ACC112 (cell line): Measurements from ENCODE around the gene GFRA4.

Experiments
- H2AFZ ChIP-seq: fragments of 200-600 bp; sonication (generic); one replicate; pipeline ENCODE4 v1.6.0; 2017; ENCODE audit warnings: antibody characterized with exemption, low read length; ENCODE audit not compliant: unreplicated experiment
- H3K27ac ChIP-seq: fragments of 200-600 bp; sonication (generic); 2 replicates; pipeline ENCODE4 v1.5.1; 2014; ENCODE audit warnings: low read depth, mild to moderate bottlenecking, antibody characterized with exemption, low read length, moderate library complexity
- H3K27me3 ChIP-seq: fragments of 200-600 bp; sonication (generic); 2 replicates; pipeline ENCODE4 v1.6.1; 2014; ENCODE audit warnings: mild to moderate bottlenecking, antibody characterized with exemption, low read length, moderate library complexity, mixed read lengths; ENCODE audit not compliant: insufficient read depth
- H3K36me3 ChIP-seq: fragments of 200-600 bp; sonication (generic); 2 replicates; pipeline ENCODE4 v1.6.1; 2016; ENCODE audit warnings: mild to moderate bottlenecking, antibody characterized with exemption, low read length, moderate library complexity, mixed read lengths; ENCODE audit not compliant: insufficient read depth
- H3K4me1 ChIP-seq: fragments of 200-600 bp; sonication (generic); one replicate; pipeline ENCODE4 v1.6.1; 2016; ENCODE audit warnings: low read length, mixed read lengths; ENCODE audit not compliant: insufficient read depth, unreplicated experiment, control insufficient read depth
- H3K4me3 ChIP-seq: fragments of 200-600 bp; sonication (generic); 2 replicates; pipeline ENCODE4 v1.5.1; 2014; ENCODE audit warnings: mild to moderate bottlenecking, low read depth, low read length
- H3K79me2 ChIP-seq: fragments of 200-600 bp; sonication (generic); one replicate; pipeline ENCODE4 v1.6.0; 2016; ENCODE audit warnings: low read length; ENCODE audit not compliant: control insufficient read depth, unreplicated experiment, insufficient read depth

The GFRA4 gene

GRCh38 chr20:3652221-3652620, 11.0 kb downstream of the GFRA4 start:
- Histone ChIP-seq H3K27ac (no peak overlapping the region), H3K4me1 (no peaks in the 10 kb centered on the region), H3K79me2 (no peaks in the 10 kb centered on the region), H3K4me3 (no peak overlapping the region), H3K36me3 (no peaks in the 10 kb centered on the region), H3K27me3 (no peaks in the 10 kb centered on the region), H2AFZ (no peak overlapping the region)

GRCh38 chr20:3651204-3651962, 11.8 kb downstream of the GFRA4 start:
- no peaks in the 10 kb centered on the region for H3K27me3 ChIP-seq
- no peak overlapping the region for H3K27ac ChIP-seq
- no peaks in the 10 kb centered on the region for H3K79me2 ChIP-seq
- H3K4me1 ChIP-seq = no peaks in the 10 kb centered on the region
- H3K36me3 ChIP-seq = no peaks in the 10 kb centered on the region
- no peak overlapping the region for H2AFZ ChIP-seq
- no peak overlapping the region for H3K4me3 ChIP-seq

GRCh38 chr20:3648951-3649350, 14.2 kb downstream of the GFRA4 start:
- Histone ChIP-seq H3K79me2 (no peaks in the 10 kb centered on the region), H3K36me3 (no peaks in the 10 kb centered on the region), H2AFZ (no peak overlapping the region), H3K27me3 (no peaks in the 10 kb centered on the region), H3K4me1 (no peaks in the 10 kb centered on the region), H3K27ac (no peak overlapping the region), H3K4me3 (no peak overlapping the region)

DNA sequence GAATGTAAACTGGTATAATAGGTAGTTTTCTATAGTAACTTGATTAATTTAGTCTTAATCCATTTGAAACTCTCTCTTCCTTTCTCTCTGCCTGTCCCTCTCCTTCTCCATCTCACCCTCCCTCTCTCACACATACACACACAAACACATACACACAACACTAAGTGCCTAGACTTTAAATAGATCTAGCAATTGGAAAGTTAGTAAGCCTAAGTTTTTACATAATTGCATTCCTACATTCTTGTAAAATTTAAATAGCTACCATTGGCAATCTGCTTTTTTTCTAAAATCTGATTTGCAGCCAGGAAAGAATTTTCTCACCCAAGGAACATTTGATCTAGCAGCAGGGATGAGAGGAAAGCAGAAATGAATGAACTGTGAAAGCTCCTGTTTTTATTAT, 15.7 kb downstream of the GFRA4 start:
- H3K36me3 ChIP-seq = no peaks in the 10 kb centered on the region
- no peak overlapping the region for H2AFZ ChIP-seq
- H3K27me3 ChIP-seq = no peaks in the 10 kb centered on the region
- no peaks in the 10 kb centered on the region for H3K4me1 ChIP-seq
- H3K4me3 ChIP-seq = no peak overlapping the region
- H3K27ac ChIP-seq = no peak overlapping the region
- H3K79me2 ChIP-seq = no peaks in the 10 kb centered on the region

GRCh38 chr20:3646651-3647050, 16.5 kb downstream of the GFRA4 start:
- Histone ChIP-seq H3K4me3 (no peak overlapping the region), H3K79me2 (no peaks in the 10 kb centered on the region), H3K27ac (no peak overlapping the region), H3K4me1 (no peaks in the 10 kb centered on the region), H2AFZ (no peak overlapping the region), H3K27me3 (no peaks in the 10 kb centered on the region), H3K36me3 (no peaks in the 10 kb centered on the region)

GRCh38 chr20:3646067-3646440, 17.1 kb downstream of the GFRA4 start:
- Histone ChIP-seq H3K36me3 (no peaks in the 10 kb centered on the region), H3K79me2 (no peaks in the 10 kb centered on the region), H3K27ac (no peak overlapping the region), H3K27me3 (no peaks in the 10 kb centered on the region), H3K4me1 (no peaks in the 10 kb centered on the region), H3K4me3 (no peak overlapping the region), H2AFZ (no peak overlapping the region)

DNA sequence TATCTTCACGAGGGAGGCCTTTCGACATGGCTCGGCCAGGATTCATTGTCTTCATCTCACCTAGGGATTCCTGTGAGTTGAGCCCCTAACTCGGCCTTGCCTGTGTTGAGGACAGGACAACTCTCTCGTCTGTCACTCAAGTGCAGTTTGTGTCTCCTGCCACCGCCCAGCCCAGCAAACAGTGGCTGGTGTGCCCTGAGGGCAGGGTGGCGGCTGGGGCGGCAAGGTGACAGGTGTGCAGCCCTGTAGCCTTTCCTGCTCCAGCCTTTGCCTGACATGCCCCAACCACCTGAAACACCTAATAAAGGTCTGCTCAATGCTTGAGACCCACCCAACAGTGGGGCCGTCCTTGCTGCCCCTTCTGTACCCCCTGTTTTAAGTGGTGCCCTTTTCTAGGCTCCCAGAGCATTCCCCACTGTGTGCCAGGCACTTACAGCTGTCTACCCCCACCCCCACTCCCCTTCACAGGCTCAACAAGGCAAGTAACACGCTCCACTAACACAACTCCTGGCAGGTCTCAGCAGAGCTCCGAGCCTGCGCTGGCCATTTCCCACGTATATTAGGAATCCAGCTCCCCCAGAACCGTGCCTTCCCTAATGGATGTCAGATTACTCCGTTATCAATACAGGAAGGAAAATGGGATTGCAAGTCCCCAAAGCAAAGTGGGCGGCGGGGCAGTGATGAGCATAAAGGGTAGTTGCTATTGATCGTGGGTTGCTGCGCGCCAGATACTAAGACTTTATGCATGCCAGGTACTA, 17.7 kb downstream of the GFRA4 start:
- Histone ChIP-seq H3K4me3 (no peak overlapping the region), H3K27me3 (no peaks in the 10 kb centered on the region), H3K27ac (no peak overlapping the region), H2AFZ (no peak overlapping the region), H3K4me1 (no peaks in the 10 kb centered on the region), H3K36me3 (0 out of 2 replicates have a peak, but pooled peaks cover 4% of the 10 kb centered on the region), H3K79me2 (no peaks in the 10 kb centered on the region)

DNA sequence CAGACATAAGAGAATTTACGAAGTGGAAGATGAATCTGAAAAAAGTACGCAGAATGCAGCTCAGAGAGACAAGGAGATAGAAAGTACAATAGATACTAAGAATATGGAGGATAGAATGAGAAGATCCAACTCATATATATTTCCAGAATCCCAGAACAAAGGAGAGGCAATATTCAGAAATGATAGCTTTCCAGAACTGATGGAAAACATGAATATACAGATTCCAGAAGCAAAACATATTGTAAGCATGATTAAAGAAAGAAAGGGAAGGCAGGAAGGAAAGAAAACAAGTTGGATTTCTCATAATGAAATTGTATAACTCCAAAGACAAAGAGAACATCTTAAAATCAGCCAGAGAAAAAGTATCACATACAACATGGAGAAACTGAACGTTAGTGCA, 22.9 kb downstream of the GFRA4 start:
- Histone ChIP-seq H3K27ac (no peak overlapping the region), H2AFZ (no peak overlapping the region), H3K36me3 (peaks cover 16% of the 10 kb centered on the region; the same call in 1 of the 2 replicates), H3K4me3 (no peak overlapping the region), H3K79me2 (no peaks in the 10 kb centered on the region), H3K27me3 (no peaks in the 10 kb centered on the region), H3K4me1 (no peaks in the 10 kb centered on the region)

- no peaks in the 10 kb centered on the region for H3K4me1 ChIP-seq
- peaks cover 11% of the 10 kb centered on the region; the same call in 1 of the 2 replicates for H3K36me3 ChIP-seq
- H3K4me3 ChIP-seq = no peak overlapping the region
- no peaks in the 10 kb centered on the region for H3K79me2 ChIP-seq
- no peaks in the 10 kb centered on the region for H3K27me3 ChIP-seq
- H3K27ac ChIP-seq = no peak overlapping the region
- no peak overlapping the region for H2AFZ ChIP-seq
These were observed 27.9 kb downstream of the GFRA4 start for GRCh38 chr20:3635346-3635745.

- no peaks in the 10 kb centered on the region for H3K4me1 ChIP-seq
- H3K4me3 ChIP-seq = no peak overlapping the region
- no peak overlapping the region for H3K27ac ChIP-seq
- peaks cover 5% of the 10 kb centered on the region; the same call in 1 of the 2 replicates for H3K36me3 ChIP-seq
- H2AFZ ChIP-seq = no peak overlapping the region
- H3K27me3 ChIP-seq = no peaks in the 10 kb centered on the region
- no peaks in the 10 kb centered on the region for H3K79me2 ChIP-seq
These were observed 29.2 kb downstream of the GFRA4 start for GRCh38 chr20:3633913-3634478.
